AG09319 (cell line): ENCODE results near the gene TFCP2L1.
"Not testable (repeated sequence)": the region's sequence is repeated elsewhere in the genome, so short reads cannot be mapped to it uniquely, and the experiment has no call there.

Experiments used
- DNase-seq: peaks from one replicate; pipeline ENCODE4 v3.0.0-alpha.2; 2010; ENCODE audit warnings: low read depth; ENCODE audit errors: extremely low read depth
- CTCF ChIP-seq: IDR thresholded peaks from 2 replicates; pipeline ENCODE4 v1.5.1; 2011; ENCODE audit warnings: low read depth, mild to moderate bottlenecking, inconsistent platforms, low read length, moderate library complexity

The TFCP2L1 gene

DNA sequence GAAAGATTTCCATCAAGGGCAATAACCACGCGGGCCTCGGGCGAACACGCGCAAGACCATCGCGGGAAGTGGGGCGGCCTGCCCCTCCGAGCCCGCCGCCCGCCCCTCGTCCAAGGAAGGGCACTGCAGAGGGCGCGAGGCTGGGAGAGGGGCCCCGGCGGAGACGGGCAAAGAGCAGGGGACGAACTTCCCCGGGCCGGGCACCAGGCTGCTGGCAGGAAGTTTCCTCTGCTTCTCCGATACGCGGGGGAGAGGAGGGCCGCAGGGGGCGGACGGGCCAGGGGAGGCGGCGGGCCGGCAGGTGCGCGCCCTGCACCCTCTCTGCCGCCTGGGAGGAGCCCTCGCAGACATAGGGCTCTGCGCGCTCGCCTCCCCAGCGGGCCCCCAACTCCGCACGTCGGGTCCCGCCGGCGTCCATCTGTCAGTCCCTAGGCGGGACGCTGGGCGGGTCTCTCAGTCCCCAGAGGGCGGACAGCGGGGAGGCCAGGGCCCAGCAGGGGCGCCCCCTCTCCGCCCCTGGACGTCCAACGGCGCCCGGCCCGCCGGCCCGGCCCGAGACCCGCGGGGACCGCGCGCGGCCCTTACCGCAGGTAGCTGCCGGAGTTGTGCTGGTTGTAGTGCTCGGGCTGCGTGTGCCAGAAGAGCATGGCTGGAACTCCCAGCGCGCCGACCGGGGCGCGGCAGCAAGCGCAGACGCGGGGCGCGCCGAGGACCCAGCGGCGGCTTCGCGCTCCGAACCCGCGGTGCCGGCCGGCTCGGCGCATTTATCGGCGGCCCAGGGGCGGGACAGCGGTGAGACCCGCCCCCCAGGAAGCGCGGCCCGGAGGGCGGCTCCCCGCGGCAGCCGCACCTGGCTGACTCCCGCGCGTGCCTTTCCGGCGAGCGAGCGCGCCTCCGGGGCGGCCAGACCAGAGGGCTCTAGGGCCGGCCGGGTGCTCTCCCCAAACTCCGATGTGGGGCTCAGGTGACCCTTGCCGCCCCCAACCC lies at the start of gene TFCP2L1:
Gene TFCP2L1 (minus strand): TSS at position 740 of the 987 bp plus-strand sequence. CDS start 93 bp downstream, at position 647.
- no peak for TF ChIP-seq CTCF
- no peak for DNase-seq

GRCh38 chr2:121333834-121334558 lies 49.0 kb upstream of the TFCP2L1 start:
- TF ChIP-seq CTCF: no peak
- no peak for DNase-seq

- DNase-seq: no peak
- TF ChIP-seq CTCF: no peak
Measured at GRCh38 chr2:121333231-121333630, 48.2 kb upstream of the TFCP2L1 start.

DNA sequence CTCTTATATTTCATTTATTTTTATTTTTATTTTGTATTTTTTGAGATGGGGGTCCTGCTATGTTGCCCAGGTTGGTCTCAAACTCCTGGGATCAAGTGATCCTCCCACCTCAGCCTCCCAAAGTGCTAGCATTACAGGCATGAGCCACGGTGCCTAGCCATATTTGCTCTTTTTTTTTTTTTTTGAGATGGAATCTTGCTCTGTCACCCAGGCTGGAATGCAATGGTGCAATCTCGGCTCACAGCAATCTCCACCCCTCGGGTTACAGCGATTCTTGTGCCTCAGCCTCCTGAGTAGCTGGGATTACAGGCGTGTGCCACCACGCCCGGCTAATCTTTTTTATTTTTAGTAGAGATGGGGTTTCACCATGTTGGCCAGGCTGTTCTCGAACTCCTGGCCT lies 46.3 kb upstream of the TFCP2L1 start:
- DNase-seq: not testable (repeated sequence)

- TF ChIP-seq CTCF: no peak
- no peak for DNase-seq
Measured at GRCh38 chr2:121330921-121331320, 45.9 kb upstream of the TFCP2L1 start.

DNA sequence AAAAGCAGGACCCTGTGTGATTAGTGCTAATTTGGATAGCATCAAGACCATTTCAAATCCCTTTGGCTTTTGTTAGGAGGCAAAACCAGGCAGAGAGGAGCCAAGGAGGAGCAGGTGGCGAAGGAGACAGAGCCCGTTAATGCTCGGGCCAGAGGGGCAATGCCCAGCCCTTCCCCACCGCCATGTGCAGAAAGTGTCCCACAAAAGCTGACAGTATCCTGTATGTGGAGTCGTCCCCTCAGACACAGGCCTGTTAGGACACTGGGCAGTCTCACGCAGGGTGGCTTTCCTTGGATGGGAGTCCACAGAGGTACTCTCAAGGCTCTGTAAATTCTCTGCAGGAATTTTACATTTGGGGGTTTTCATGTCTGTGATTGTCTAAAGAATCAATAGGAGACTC lies 44.8 kb upstream of the TFCP2L1 start:
- DNase-seq: no peak
- TF ChIP-seq CTCF: no peak

DNA sequence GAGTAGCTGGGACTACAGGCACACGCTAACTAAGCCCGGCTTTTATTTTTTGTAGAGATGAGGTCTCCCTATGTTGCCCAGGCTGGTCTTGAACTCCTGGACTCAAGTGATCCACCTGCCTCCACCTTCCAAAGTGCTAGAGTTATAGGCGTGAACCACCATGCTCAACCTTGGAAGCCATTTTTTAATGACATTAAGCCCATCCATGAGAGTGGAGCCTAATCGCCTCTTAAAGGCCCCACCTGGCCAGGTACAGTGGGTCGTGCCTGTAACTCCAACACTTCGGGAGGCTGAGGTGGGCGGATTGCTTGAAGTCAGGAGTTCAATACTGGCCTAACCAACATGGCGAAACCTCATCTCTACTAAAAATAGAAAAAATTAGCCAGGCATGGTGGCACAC lies 41.6 kb upstream of the TFCP2L1 start:
- DNase-seq: no peak
- no peak for TF ChIP-seq CTCF
